NT2/D1 (cell line): ENCODE measurements around the gene TPP1.

Source experiments
- DNase-seq: peaks from one replicate; pipeline ENCODE4 v3.0.0-alpha.2; 2011; ENCODE audit warnings: low read depth, low spot score
- H3K27me3 ChIP-seq: 2 replicates; pipeline ENCODE4 v1.6.0; 2011; ENCODE audit warnings: mild to moderate bottlenecking; ENCODE audit not compliant: insufficient read length, insufficient read depth
- H3K36me3 ChIP-seq: 2 replicates; pipeline ENCODE4 v1.6.1; 2011; ENCODE audit warnings: mild to moderate bottlenecking, low read length, mixed read lengths; ENCODE audit not compliant: insufficient read depth, insufficient read length
- H3K4me1 ChIP-seq: 2 replicates; pipeline ENCODE4 v1.5.1; 2011; ENCODE audit not compliant: insufficient read depth, insufficient read length
- H3K4me3 ChIP-seq: 2 replicates; pipeline ENCODE4 v1.5.1; 2011; ENCODE audit warnings: low read depth; ENCODE audit not compliant: insufficient read length
- H3K9ac ChIP-seq: 2 replicates; pipeline ENCODE4 v1.6.0; 2011; ENCODE audit warnings: low read depth; ENCODE audit not compliant: insufficient read length
- H3K9me3 ChIP-seq: 2 replicates; pipeline ENCODE4 v1.5.1; 2011; ENCODE audit warnings: mild to moderate bottlenecking, low read length; ENCODE audit not compliant: insufficient read depth
- SUZ12 ChIP-seq: IDR thresholded peaks from 2 replicates; pipeline ENCODE4 v1.6.1; 2011; ENCODE audit not compliant: insufficient read length, insufficient read depth; ENCODE audit errors: extremely low read depth
- YY1 ChIP-seq: IDR thresholded peaks from 2 replicates; pipeline ENCODE4 v1.6.1; 2011; ENCODE audit not compliant: insufficient read length, insufficient read depth
- ZNF274 ChIP-seq: IDR thresholded peaks from 2 replicates; pipeline ENCODE4 v1.6.1; 2011; ENCODE audit warnings: mild to moderate bottlenecking, low read depth, low read length

The TPP1 gene

GRCh38 chr11:6619004-6619745 is at the start of gene TPP1:
Gene TPP1 (minus strand): TSS chr11:6619422. CDS start chr11:6619400, 22 bp downstream.
- Histone ChIP-seq H3K9me3 (no peaks in the 10 kb centered on the region), H3K36me3 (peaks cover 55% of the 10 kb centered on the region), H3K9ac (peak within 1 kb of the TSS; percentile 94), H3K4me1 (peaks cover 3% of the 10 kb centered on the region), H3K27me3 (no peaks in the 10 kb centered on the region), H3K4me3 (peak within 1 kb of the TSS; percentile 97)
- peak; percentile 90 for DNase-seq
- TF ChIP-seq ZNF274 (no peak), YY1 (no peak), SUZ12 (no peak)

DNA sequence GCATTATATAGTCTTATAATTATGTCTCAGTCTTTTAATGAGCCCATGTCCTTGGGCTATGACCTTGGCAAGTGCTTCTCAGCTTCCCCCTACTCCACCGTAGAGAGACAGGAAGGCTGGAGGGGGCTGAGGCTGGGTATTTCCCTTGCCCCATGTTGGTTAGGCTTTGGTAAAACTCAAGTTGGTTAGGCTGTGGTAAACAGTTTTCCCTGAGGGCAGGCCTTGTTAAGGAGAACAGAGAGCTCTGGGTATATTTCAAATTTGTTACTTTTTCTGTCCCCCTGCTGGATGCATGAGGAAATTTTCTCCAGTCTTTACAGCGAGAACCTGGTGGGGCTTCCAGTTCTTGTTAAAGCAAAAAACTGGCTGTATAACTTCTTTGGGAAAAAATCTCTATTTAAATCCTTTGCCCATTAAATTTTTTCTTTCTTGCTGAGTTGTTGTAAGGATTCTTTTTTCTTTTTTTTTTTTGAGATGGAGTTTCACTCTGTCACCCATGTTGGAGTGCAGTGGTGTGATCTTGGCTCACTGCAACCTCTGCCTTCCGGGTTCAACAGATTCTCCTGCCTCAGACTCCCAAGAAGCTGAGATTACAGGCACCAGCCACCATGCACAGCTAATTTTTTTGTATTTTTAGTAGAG is 48.6 kb upstream of the TPP1 start:
- no peaks in the 10 kb centered on the region for H3K36me3 ChIP-seq
- no peak for TF ChIP-seq ZNF274
- no peak for TF ChIP-seq SUZ12
- no peak for TF ChIP-seq YY1
- DNase-seq: no peak

GRCh38 chr11:6666302-6667183 is 47.3 kb upstream of the TPP1 start:
- no peak overlapping the region for H3K9ac ChIP-seq
- peaks cover 4% of the 10 kb centered on the region; the same call in 1 of the 2 replicates for H3K9me3 ChIP-seq
- no peak for DNase-seq
- H3K36me3 ChIP-seq: no peaks in the 10 kb centered on the region
- no peak overlapping the region for H3K4me3 ChIP-seq
- H3K27me3 ChIP-seq: no peaks in the 10 kb centered on the region
- TF ChIP-seq YY1: no peak
- no peak for TF ChIP-seq ZNF274
- TF ChIP-seq SUZ12: no peak
- no peaks in the 10 kb centered on the region for H3K4me1 ChIP-seq

More for the DNA sequence above, 48.6 kb upstream of the TPP1 start:
- Histone ChIP-seq H3K4me1 (no peaks in the 10 kb centered on the region), H3K4me3 (no peak overlapping the region), H3K9me3 (peaks cover 4% of the 10 kb centered on the region; the same call in 1 of the 2 replicates), H3K27me3 (no peaks in the 10 kb centered on the region), H3K9ac (no peak overlapping the region)

DNA sequence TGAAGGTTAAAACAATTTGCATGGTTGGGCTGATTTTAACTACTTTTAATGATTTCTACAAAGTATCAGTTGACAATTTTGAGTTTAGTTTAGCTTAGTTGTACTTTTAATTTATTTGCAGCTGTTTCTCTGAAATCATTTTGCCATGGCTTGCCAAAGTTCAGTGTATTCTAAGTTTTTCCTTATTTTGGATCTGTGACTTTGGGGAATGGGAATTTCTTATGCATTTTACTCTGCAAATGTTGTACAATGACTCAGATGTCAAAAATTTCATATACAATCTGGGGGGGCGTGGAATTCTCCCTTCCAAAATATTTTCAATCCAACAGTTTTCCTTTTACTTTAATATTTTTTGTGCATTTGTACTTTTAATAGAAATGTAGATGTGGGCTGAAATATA is 45.3 kb upstream of the TPP1 start:
- Histone ChIP-seq H3K9me3 (peaks cover 4% of the 10 kb centered on the region; the same call in 1 of the 2 replicates), H3K4me1 (no peaks in the 10 kb centered on the region), H3K9ac (no peak overlapping the region), H3K4me3 (no peak overlapping the region), H3K27me3 (no peaks in the 10 kb centered on the region), H3K36me3 (no peaks in the 10 kb centered on the region)
- DNase-seq: no peak
- TF ChIP-seq ZNF274 (no peak), SUZ12 (no peak), YY1 (no peak)

- Histone ChIP-seq H3K9me3 (peaks cover 4% of the 10 kb centered on the region; the same call in 1 of the 2 replicates), H3K4me3 (no peak overlapping the region), H3K27me3 (no peaks in the 10 kb centered on the region), H3K9ac (no peak overlapping the region), H3K4me1 (no peaks in the 10 kb centered on the region), H3K36me3 (no peaks in the 10 kb centered on the region)
- DNase-seq: no peak
- no peak for TF ChIP-seq SUZ12
- TF ChIP-seq YY1: no peak
- TF ChIP-seq ZNF274: no peak
These were observed 44.7 kb upstream of the TPP1 start for GRCh38 chr11:6663794-6664469.

GRCh38 chr11:6660712-6661111 is 41.5 kb upstream of the TPP1 start:
- no peaks in the 10 kb centered on the region for H3K36me3 ChIP-seq
- no peaks in the 10 kb centered on the region for H3K9me3 ChIP-seq
- no peak overlapping the region for H3K4me3 ChIP-seq
- DNase-seq: no peak
- H3K9ac ChIP-seq: no peak overlapping the region
- TF ChIP-seq ZNF274: no peak
- no peak for TF ChIP-seq SUZ12
- no peak for TF ChIP-seq YY1
- H3K27me3 ChIP-seq: peaks cover 21% of the 10 kb centered on the region
- H3K4me1 ChIP-seq: no peaks in the 10 kb centered on the region
